ENCODE results near the gene IFITM1. TPM values are rescaled to one million over a fixed set of nuclear protein-coding genes. Genes with fewer than 3 reads are reported as not detected.
A peak's percentile ranks its signal among the peaks of the same experiment; 100 is the strongest.

Gene IFITM1
- total RNA-seq, 1 donor from 2014 or later = 526 TPM

DNA sequence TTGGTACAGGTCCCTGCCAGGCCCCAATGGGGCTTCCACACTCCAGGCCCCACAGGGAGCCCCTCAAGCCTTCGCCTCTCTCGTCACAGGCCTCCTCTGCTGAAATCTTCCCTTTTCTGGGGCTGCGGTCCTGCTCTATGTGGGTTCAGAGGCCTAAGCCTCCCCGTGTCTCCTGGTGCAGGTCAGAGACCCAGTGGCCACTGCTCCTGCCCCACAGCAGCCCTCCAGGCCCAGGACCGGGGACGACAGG is 12.7 kb downstream of the IFITM1 start:
- no peak for DNase-seq (ENCODE audit: low read depth)
- H3K27ac Mint-ChIP-seq (ENCODE audit: unreplicated experiment) = no peak overlapping the region

DNA sequence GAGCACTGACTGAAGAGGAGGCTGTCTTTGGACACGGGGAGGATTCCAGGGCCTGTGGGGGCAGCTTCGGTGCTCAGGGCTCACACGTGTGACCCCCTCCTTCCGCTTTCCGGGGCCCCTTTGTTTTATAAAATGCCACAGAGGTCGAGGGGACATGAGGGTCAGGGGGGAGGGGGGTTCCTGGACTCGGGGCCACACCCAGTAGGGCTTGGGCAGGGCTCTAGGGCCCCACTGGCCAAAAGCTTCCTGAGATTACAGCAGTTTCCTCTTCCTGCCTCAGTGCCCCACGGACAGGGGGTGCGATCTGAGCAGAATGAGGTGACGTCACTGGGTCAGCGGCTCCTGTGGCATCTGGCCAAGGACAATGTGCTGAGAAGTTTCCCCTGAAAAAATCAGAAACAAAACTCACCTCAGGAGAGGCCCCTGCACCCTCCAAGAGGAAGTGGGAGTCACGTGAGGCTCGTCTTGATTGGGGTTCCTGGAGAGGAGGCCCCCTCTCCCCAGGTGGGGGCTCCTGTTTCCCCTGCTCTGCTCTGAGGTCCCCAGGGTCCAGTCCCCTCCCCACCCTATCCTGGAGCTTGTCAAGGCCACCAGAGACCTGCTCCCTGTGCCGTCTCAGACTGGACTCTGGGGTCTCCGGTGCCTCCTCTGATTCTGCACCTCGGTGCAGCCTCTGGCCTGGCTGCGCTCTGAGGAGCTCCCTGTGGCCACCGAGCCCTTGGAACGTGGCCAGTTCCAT is 13.2 kb downstream of the IFITM1 start:
- peak overlapping the region; percentile 46 for H3K4me2 ChIP-seq (ENCODE audit: low read length)
- no peaks in the 10 kb centered on the region for H3K9me3 ChIP-seq (ENCODE audit: insufficient read depth, low read depth, low read length)
- H3K4me1 Mint-ChIP-seq (ENCODE audit: low read depth, unreplicated experiment) = peaks cover 6% of the 10 kb centered on the region
- FAIRE-seq = no peak
- H3K4me1 ChIP-seq (ENCODE audit: insufficient read depth, low read length) = peaks cover 7% of the 10 kb centered on the region
- H3K27me3 Mint-ChIP-seq (ENCODE audit: low read depth, unreplicated experiment) = peaks cover 8% of the 10 kb centered on the region
- no peak for DNase-seq (ENCODE audit: low read depth)
- no peaks in the 10 kb centered on the region for H3K36me3 Mint-ChIP-seq (ENCODE audit: low read depth, unreplicated experiment)
- H3K79me2 ChIP-seq (ENCODE audit: insufficient read depth, low read length) = no peaks in the 10 kb centered on the region
- H3K9me3 Mint-ChIP-seq (ENCODE audit: unreplicated experiment) = no peaks in the 10 kb centered on the region
- no peak for TF ChIP-seq EZH2 (IDR thresholded peaks at IDR 0.05; ENCODE audit: insufficient read depth, low read length)
- no peak overlapping the region for H3K27ac ChIP-seq (ENCODE audit: low read depth, low read length)
- H2AFZ ChIP-seq (ENCODE audit: low read depth, low read length) = peak overlapping the region; percentile 64
- H3K27ac Mint-ChIP-seq (ENCODE audit: unreplicated experiment) = no peak overlapping the region
- no peaks in the 10 kb centered on the region for H3K36me3 ChIP-seq (ENCODE audit: insufficient read depth, low read length)
- no peaks in the 10 kb centered on the region for H4K20me1 ChIP-seq (ENCODE audit: insufficient read depth, low read length)
- peak overlapping the region; percentile 30 for H3K9ac ChIP-seq (ENCODE audit: low read length)
- H3K4me3 ChIP-seq (ENCODE audit: insufficient read depth, low read depth, low read length) = no peak overlapping the region
- H3K4me3 Mint-ChIP-seq (ENCODE audit: unreplicated experiment) = no peak overlapping the region
- no peaks in the 10 kb centered on the region for H3K27me3 ChIP-seq (ENCODE audit: insufficient read depth, low read length)

More for the DNA sequence above, 12.7 kb downstream of the IFITM1 start:
- H3K27me3 Mint-ChIP-seq (ENCODE audit: low read depth, unreplicated experiment) = peaks cover 8% of the 10 kb centered on the region
- Histone ChIP-seq H3K9me3 (ENCODE audit: insufficient read depth, low read depth, low read length) (no peaks in the 10 kb centered on the region), H2AFZ (ENCODE audit: low read depth, low read length) (peak overlapping the region; percentile 64), H3K36me3 (ENCODE audit: insufficient read depth, low read length) (no peaks in the 10 kb centered on the region), H3K4me3 (ENCODE audit: insufficient read depth, low read depth, low read length) (no peak overlapping the region), H3K27ac (ENCODE audit: low read depth, low read length) (no peak overlapping the region), H3K9ac (ENCODE audit: low read length) (peak overlapping the region; percentile 30), H4K20me1 (ENCODE audit: insufficient read depth, low read length) (no peaks in the 10 kb centered on the region), H3K27me3 (ENCODE audit: insufficient read depth, low read length) (no peaks in the 10 kb centered on the region), H3K79me2 (ENCODE audit: insufficient read depth, low read length) (no peaks in the 10 kb centered on the region), H3K4me2 (ENCODE audit: low read length) (peak overlapping the region; percentile 46), H3K4me1 (ENCODE audit: insufficient read depth, low read length) (peaks cover 7% of the 10 kb centered on the region)
- TF ChIP-seq, protein P1, sequence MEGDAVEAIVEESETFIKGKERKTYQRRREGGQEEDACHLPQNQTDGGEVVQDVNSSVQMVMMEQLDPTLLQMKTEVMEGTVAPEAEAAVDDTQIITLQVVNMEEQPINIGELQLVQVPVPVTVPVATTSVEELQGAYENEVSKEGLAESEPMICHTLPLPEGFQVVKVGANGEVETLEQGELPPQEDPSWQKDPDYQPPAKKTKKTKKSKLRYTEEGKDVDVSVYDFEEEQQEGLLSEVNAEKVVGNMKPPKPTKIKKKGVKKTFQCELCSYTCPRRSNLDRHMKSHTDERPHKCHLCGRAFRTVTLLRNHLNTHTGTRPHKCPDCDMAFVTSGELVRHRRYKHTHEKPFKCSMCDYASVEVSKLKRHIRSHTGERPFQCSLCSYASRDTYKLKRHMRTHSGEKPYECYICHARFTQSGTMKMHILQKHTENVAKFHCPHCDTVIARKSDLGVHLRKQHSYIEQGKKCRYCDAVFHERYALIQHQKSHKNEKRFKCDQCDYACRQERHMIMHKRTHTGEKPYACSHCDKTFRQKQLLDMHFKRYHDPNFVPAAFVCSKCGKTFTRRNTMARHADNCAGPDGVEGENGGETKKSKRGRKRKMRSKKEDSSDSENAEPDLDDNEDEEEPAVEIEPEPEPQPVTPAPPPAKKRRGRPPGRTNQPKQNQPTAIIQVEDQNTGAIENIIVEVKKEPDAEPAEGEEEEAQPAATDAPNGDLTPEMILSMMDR (IDR thresholded peaks at IDR 0.05; ENCODE audit: insufficient read depth, low read depth, low read length) = no peak
- no peak for TF ChIP-seq EZH2 (IDR thresholded peaks at IDR 0.05; ENCODE audit: insufficient read depth, low read length)
- no peaks in the 10 kb centered on the region for H3K36me3 Mint-ChIP-seq (ENCODE audit: low read depth, unreplicated experiment)
- H3K4me1 Mint-ChIP-seq (ENCODE audit: low read depth, unreplicated experiment) = peaks cover 6% of the 10 kb centered on the region
- no peak overlapping the region for H3K4me3 Mint-ChIP-seq (ENCODE audit: unreplicated experiment)
- no peaks in the 10 kb centered on the region for H3K9me3 Mint-ChIP-seq (ENCODE audit: unreplicated experiment)
- no peak for FAIRE-seq

GRCh38 chr11:327581-327923 is 13.7 kb downstream of the IFITM1 start:
- Histone ChIP-seq H3K79me2 (ENCODE audit: insufficient read depth, low read length) (no peaks in the 10 kb centered on the region), H3K9me3 (ENCODE audit: insufficient read depth, low read depth, low read length) (no peaks in the 10 kb centered on the region), H3K36me3 (ENCODE audit: insufficient read depth, low read length) (no peaks in the 10 kb centered on the region), H3K4me1 (ENCODE audit: insufficient read depth, low read length) (peaks cover 7% of the 10 kb centered on the region), H4K20me1 (ENCODE audit: insufficient read depth, low read length) (no peaks in the 10 kb centered on the region), H3K27me3 (ENCODE audit: insufficient read depth, low read length) (no peaks in the 10 kb centered on the region), H3K27ac (ENCODE audit: low read depth, low read length) (no peak overlapping the region), H3K4me3 (ENCODE audit: insufficient read depth, low read depth, low read length) (no peak overlapping the region), H2AFZ (ENCODE audit: low read depth, low read length) (peak overlapping the region; percentile 64), H3K4me2 (ENCODE audit: low read length) (peak overlapping the region; percentile 46), H3K9ac (ENCODE audit: low read length) (peak overlapping the region; percentile 30)
- TF ChIP-seq EZH2 (IDR thresholded peaks at IDR 0.05; ENCODE audit: insufficient read depth, low read length) = no peak
- TF ChIP-seq, protein P1 (IDR thresholded peaks at IDR 0.05; ENCODE audit: insufficient read depth, low read depth, low read length) = no peak
- Mint-ChIP-seq H3K4me3 (ENCODE audit: unreplicated experiment) (no peak overlapping the region), H3K4me1 (ENCODE audit: low read depth, unreplicated experiment) (peaks cover 5% of the 10 kb centered on the region), H3K27ac (ENCODE audit: unreplicated experiment) (no peak overlapping the region), H3K27me3 (ENCODE audit: low read depth, unreplicated experiment) (peaks cover 9% of the 10 kb centered on the region), H3K36me3 (ENCODE audit: low read depth, unreplicated experiment) (no peaks in the 10 kb centered on the region), H3K9me3 (ENCODE audit: unreplicated experiment) (no peaks in the 10 kb centered on the region)
- no peak for DNase-seq (ENCODE audit: low read depth)
- FAIRE-seq = no peak
